ENCODE data around the gene GAD1. TPM values are rescaled to one million over a fixed set of nuclear protein-coding genes. Genes with fewer than 3 reads are reported as not detected.

The GAD1 gene
- total and polyA plus RNA-seq, 2 of the 8 experiments (the other 6 are each of a cell fraction or from before 2014, with no cell fraction given): 0.65 to 1.0 TPM

DNA sequence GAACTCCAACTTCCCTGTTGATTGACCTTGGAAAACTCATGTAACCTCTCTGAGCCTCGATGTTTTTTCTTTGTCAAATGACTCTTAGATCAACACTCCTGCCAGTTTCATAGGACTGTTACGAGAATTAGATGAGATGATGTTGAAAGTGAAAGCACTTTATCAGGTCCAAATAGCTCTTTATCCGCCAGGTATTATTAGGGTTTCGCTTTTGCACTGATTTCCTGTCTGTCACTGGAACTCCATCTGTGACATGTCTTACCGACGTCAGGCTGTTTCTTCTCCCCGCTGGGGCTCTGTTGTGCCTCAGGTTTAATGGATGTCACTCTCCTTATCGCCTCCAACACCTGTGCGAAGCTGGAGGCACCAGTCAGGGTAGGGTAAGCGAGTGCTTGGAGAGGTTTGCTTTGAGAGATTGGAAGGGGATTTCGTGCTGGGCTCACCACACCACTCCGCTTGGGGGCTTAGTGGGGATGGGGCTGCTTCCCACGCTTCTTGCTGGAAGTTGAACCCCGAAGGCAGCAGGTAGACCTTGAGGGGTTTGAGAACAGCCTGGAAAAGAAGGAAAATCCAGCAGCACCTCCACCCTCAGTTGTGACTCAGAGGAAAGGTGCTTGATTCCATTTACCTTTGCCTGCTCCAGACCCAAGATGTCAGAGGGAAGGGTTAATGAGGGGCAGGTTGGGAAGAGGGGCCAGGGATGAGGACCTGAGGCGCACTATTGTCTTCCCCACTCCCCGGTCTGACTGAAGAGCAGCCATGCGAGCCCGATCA, 4.3 kb downstream of the GAD1 start (continued):
- TF ChIP-seq CHD2 (IDR thresholded peaks at IDR 0.05; ENCODE audit: low read length) (no peak), SIN3A (conservative IDR thresholded peaks at IDR 0.05 in 1 of 2, IDR thresholded peaks at IDR 0.05 in 1 of 2; ENCODE audit: low read depth in 1 of 2, low read length in 2 of 2) (no peak), RBBP5 (IDR thresholded peaks at IDR 0.05; ENCODE audit: borderline replicate concordance, low read depth, low read length) (no peak), EZH2 (IDR thresholded peaks at IDR 0.05; ENCODE audit: low read depth, low read length, severe bottlenecking) (peak; percentile 50), HDAC2 (IDR thresholded peaks at IDR 0.05; ENCODE audit: borderline replicate concordance in 1 of 2, low read depth in 2 of 2, low read length in 2 of 2) (no peak), EP300 (IDR thresholded peaks at IDR 0.05; ENCODE audit: borderline replicate concordance in 1 of 2, low read depth in 2 of 2, low read length in 2 of 2) (no peak), CHD1 (IDR thresholded peaks at IDR 0.05; ENCODE audit: low read depth, low read length) (no peak), SUZ12 (IDR thresholded peaks at IDR 0.05; ENCODE audit: low read length) (peak; percentile 43; the same call in 1 of the 2 replicates), GTF2F1 (IDR thresholded peaks at IDR 0.05; ENCODE audit: borderline replicate concordance, low read depth, low read length) (no peak), TAF7 (optimal IDR thresholded peaks at IDR 0.05; ENCODE audit: borderline replicate concordance, low read depth, low read length) (no peak), CEBPB (IDR thresholded peaks at IDR 0.05; ENCODE audit: low read depth, low read length) (no peak), ZNF274 (IDR thresholded peaks at IDR 0.05; ENCODE audit: borderline replicate concordance, extremely low read depth, low read length) (no peak)
- TF ChIP-seq, protein P1, sequence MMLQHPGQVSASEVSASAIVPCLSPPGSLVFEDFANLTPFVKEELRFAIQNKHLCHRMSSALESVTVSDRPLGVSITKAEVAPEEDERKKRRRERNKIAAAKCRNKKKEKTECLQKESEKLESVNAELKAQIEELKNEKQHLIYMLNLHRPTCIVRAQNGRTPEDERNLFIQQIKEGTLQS (IDR thresholded peaks at IDR 0.05; ENCODE audit: insufficient read depth, low read depth, low read length): no peak
- TF ChIP-seq, protein P2, sequence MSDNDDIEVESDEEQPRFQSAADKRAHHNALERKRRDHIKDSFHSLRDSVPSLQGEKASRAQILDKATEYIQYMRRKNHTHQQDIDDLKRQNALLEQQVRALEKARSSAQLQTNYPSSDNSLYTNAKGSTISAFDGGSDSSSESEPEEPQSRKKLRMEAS (IDR thresholded peaks at IDR 0.05): no peak
- TF ChIP-seq, protein P3, sequence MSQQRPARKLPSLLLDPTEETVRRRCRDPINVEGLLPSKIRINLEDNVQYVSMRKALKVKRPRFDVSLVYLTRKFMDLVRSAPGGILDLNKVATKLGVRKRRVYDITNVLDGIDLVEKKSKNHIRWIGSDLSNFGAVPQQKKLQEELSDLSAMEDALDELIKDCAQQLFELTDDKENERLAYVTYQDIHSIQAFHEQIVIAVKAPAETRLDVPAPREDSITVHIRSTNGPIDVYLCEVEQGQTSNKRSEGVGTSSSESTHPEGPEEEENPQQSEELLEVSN (IDR thresholded peaks at IDR 0.05): no peak
- TF ChIP-seq, protein P4, sequence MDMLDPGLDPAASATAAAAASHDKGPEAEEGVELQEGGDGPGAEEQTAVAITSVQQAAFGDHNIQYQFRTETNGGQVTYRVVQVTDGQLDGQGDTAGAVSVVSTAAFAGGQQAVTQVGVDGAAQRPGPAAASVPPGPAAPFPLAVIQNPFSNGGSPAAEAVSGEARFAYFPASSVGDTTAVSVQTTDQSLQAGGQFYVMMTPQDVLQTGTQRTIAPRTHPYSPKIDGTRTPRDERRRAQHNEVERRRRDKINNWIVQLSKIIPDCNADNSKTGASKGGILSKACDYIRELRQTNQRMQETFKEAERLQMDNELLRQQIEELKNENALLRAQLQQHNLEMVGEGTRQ (IDR thresholded peaks at IDR 0.05; ENCODE audit: low read length): no peak
- TF ChIP-seq, protein P5, sequence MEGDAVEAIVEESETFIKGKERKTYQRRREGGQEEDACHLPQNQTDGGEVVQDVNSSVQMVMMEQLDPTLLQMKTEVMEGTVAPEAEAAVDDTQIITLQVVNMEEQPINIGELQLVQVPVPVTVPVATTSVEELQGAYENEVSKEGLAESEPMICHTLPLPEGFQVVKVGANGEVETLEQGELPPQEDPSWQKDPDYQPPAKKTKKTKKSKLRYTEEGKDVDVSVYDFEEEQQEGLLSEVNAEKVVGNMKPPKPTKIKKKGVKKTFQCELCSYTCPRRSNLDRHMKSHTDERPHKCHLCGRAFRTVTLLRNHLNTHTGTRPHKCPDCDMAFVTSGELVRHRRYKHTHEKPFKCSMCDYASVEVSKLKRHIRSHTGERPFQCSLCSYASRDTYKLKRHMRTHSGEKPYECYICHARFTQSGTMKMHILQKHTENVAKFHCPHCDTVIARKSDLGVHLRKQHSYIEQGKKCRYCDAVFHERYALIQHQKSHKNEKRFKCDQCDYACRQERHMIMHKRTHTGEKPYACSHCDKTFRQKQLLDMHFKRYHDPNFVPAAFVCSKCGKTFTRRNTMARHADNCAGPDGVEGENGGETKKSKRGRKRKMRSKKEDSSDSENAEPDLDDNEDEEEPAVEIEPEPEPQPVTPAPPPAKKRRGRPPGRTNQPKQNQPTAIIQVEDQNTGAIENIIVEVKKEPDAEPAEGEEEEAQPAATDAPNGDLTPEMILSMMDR (IDR thresholded peaks at IDR 0.05; ENCODE audit: control extremely low read depth in 1 of 3, insufficient read depth in 1 of 3, low read depth in 1 of 3, low read length in 3 of 3): no peak
